GM19043 (cell line): ENCODE measurements around the gene CD63.
A peak's percentile ranks its signal among the peaks of the same experiment; 100 is the strongest.
"Not testable (repeated sequence)": the region's sequence is repeated elsewhere in the genome, so short reads cannot be mapped to it uniquely, and the experiment has no call there.

ENCODE experiments used
- ATAC-seq: cut with Tn5 transposase; IDR thresholded peaks from one replicate; pipeline ENCODE4 v1.9.1; 2021; ENCODE audit warnings: low read depth; ENCODE audit not compliant: unreplicated experiment

CD63 gene

GRCh38 chr12:55728939-55729818, at the start of gene CD63:
TSS of gene CD63 (minus strand) at chr12:55729009. CDS start at chr12:55728341, 668 bp downstream.
- ATAC-seq, result peak; percentile 49

GRCh38 chr12:55777856-55778255, 49.0 kb upstream of the CD63 start:
- ATAC-seq, result no peak

- no peak for ATAC-seq
Measured at GRCh38 chr12:55771736-55772135, 42.9 kb upstream of the CD63 start.

GRCh38 chr12:55767156-55767555, 38.3 kb upstream of the CD63 start:
- no peak for ATAC-seq

GRCh38 chr12:55765736-55766290, 37.0 kb upstream of the CD63 start:
- no peak for ATAC-seq

GRCh38 chr12:55762646-55763045, 33.8 kb upstream of the CD63 start:
- no peak for ATAC-seq

GRCh38 chr12:55760663-55761062, 31.9 kb upstream of the CD63 start:
- ATAC-seq, result no peak

- not testable (repeated sequence) for ATAC-seq
Measured at GRCh38 chr12:55758575-55758974, 29.8 kb upstream of the CD63 start.

GRCh38 chr12:55757701-55758100, 28.9 kb upstream of the CD63 start:
- ATAC-seq, result no peak

GRCh38 chr12:55755246-55755645, 26.4 kb upstream of the CD63 start:
- no peak for ATAC-seq

- ATAC-seq, result no peak
Measured at GRCh38 chr12:55748230-55748993, 19.6 kb upstream of the CD63 start.

- ATAC-seq, result no peak
Measured at GRCh38 chr12:55746913-55747231, 18.1 kb upstream of the CD63 start.

GRCh38 chr12:55746174-55746912, 17.5 kb upstream of the CD63 start:
- ATAC-seq, result no peak

- ATAC-seq, result no peak
Measured at GRCh38 chr12:55745361-55746173, 16.8 kb upstream of the CD63 start.

- no peak for ATAC-seq
Measured at GRCh38 chr12:55744340-55745030, 15.7 kb upstream of the CD63 start.

- no peak for ATAC-seq
Measured at GRCh38 chr12:55743406-55744339, 14.9 kb upstream of the CD63 start.

- ATAC-seq, result peak; percentile 31
Measured at GRCh38 chr12:55742719-55743405, 14.1 kb upstream of the CD63 start, which contains the start of gene GDF11. TSS of gene GDF11 (plus strand) at chr12:55743122. CDS start at chr12:55743317, 195 bp downstream.
